ENCODE measurements around the gene SMIM41.
A peak's percentile ranks its signal among the peaks of the same experiment; 100 is the strongest.

SMIM41 gene

DNA sequence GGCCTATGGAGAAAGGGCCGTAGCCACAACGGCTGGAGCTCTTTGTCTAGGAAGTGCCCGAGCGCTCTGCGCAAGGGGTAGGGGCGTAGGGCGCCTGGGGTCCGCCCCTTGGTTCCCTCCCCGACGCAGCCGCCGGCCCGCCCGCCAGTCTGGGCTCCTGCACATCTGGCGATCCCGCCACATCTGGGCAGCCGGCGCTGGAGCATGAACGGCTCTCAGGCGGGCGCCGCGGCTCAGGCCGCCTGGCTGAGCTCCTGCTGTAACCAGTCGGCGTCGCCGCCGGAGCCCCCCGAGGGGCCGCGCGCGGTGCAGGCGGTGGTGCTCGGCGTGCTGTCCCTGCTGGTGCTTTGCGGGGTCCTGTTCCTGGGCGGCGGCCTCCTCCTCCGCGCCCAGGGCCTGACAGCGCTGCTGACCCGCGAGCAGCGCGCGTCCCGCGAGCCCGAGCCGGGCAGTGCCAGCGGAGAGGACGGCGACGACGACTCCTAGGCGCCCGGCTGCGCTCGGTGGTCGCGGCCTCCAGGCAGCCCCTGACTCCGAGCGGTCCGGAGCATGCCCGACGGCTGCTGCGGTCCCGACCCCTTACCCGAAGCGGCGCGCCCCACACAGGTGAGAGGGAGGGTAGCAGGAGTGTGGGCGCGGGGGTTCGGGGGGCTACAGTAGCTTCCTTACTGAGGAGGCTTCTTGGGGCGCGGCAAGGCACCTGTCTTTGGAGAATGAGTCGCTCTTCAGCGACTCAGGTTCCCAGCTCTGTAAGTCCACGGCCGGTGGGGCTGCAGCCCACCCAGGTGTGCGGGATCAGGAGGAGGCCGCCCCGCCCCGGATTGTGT is at the start of gene SMIM41:
TSS of gene SMIM41 (plus strand) at position 129 of the 827 bp plus-strand sequence. CDS start at position 205, 76 bp downstream.
- DNase-seq (ENCODE audit: low spot score) = no peak

DNA sequence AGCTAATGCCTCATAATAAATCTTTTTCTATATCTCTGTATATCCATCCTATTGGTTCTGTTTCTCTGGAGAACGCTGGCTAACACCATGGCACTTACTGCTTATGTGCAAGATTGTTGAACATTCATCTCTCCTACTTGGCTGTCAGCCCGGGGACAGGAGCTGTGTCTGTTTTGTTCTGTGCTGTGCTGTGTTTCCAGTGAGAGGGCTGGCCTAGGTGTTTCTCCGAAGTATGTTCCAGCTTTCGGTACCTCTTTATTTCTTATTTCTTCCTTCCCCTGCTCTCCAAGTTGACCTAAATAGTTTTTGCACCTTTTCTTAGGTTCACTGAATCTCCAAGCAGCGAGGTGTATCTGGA is 47.1 kb upstream of the SMIM41 start:
- DNase-seq (ENCODE audit: low spot score) = no peak

DNA sequence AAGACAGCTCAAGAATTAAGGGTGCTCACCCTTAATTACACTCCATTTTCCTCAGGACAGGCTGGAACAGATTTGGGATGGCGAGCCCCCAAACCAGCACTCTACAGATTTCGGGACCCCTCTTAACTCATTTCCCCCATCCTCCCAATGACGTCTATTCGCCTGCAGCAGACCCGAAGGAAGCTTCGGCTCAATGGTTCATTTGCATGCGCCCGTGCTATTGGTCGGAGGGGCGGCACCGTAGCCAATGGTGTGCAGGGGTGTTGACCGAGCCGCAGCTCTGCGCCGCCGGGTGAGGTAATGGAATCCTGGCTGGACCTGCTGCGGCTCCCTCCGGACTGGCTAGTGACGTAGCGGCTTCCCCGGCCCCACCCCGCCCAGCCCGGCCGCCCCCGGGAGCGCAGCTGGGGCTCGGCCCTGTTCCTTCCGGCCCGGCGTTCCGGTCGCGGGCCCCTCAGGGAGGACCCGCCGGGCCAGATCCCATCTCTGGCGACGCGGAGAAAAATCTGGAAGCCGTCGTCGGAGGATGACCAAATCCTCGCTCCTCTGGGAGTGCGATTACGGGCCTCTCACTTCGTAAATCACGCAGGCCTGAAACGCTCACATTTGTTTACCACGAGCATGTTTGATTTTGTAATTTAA is 46.6 kb upstream of the SMIM41 start:
- DNase-seq (ENCODE audit: low spot score) = peak; percentile 97

DNA sequence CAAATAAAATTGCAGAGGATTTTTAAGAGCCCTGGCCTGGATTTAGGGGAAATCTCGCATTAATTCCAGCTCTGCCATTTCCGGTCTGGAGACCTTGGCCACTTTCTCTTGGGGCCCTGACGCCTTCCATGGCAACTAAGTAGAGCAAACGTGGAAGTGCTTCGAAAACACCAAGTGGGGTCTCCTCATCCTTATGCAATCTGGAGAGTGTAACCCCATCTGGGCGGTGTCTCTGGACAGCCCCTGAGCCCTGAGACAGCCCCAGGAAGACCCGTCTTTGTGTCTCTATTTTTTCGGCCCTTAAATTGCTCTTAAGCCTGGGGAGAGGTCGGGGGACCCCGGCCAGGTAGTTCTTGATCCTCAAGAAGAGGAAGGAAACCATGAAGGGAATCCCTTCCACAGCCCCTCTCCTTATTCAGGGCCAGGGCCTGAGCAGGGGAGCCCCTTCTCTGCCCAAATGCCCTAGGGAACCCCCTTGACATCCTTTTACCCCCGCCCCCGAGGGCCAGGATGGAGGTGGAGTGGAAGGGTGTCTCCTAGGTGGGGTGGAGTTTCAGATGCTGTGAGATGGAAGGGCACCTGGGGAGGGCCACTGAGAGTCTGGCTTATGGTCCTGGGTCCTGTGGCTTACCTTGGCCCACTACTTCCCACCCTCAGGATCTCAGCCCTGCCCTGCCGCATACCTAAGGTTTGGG is 45.9 kb upstream of the SMIM41 start:
- no peak for DNase-seq (ENCODE audit: low spot score)

DNA sequence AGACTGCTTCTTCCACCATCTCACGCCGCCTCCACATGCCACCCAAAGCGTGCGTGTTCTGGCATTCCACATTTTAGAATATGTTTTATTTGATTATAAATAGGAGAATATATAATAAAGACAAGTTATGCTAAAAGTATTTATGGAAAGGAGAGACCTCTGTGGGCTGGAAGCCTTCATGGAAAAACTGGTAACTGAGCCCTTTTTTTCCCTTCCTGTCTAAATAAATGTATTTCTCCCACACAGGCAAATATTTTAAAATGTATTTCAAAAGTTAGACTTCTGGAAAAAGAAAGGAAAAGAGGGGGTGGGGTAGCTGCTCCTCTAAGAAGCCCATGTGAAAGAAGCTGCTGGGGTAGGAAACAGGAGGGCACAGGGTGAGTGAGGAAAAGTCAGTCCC is 44.3 kb upstream of the SMIM41 start:
- no peak for DNase-seq (ENCODE audit: low spot score)

DNA sequence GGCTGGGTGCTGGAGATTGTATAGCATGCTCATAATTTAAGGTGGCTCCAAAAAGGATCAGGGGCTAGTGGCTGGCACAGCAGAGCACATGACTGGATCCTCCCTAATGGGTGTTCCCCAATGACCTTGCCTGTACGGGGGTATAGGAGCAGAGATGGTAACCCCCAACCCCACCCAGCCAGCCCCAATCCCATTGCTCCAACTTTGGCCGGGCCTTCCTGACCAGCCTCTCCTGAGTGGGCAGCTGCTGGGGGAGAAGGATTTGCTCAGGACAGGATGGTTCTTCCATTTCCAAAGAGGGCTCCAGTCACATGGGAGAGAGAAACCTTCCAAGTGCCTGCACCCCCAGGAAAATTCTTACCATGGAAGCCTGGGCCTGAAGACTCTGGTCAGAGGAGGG is 43.6 kb upstream of the SMIM41 start:
- DNase-seq (ENCODE audit: low spot score) = no peak

DNA sequence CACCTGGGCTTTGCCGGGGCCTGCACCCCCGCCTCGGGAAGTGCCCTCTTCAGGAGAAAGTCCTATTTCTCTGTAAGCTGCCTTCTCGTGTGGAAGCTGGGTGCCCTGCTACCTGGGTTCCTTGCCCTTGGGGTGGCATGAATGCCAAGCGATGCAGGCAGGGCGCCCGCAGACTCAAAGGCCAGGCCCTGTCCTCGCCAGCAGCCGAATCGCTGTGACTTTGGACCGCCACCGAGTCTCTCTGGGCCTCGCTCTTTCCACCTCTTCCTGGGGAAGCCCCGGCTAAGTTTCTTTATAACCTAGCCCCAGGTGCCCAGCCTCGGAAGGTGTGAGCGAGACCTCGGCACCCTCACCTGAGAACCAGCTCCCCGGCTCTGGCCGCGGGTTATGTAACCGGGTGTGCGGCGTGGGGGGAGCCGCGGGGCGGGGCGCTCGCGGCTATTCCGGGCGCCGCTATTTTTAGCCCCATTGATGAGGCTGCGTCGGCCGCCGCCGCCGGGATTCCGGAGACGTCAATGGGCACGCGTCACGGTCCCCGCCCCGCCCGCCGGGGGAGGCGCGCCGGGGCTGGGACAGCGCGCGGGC is 42.8 kb upstream of the SMIM41 start:
- peak; percentile 79 for DNase-seq (ENCODE audit: low spot score)

DNA sequence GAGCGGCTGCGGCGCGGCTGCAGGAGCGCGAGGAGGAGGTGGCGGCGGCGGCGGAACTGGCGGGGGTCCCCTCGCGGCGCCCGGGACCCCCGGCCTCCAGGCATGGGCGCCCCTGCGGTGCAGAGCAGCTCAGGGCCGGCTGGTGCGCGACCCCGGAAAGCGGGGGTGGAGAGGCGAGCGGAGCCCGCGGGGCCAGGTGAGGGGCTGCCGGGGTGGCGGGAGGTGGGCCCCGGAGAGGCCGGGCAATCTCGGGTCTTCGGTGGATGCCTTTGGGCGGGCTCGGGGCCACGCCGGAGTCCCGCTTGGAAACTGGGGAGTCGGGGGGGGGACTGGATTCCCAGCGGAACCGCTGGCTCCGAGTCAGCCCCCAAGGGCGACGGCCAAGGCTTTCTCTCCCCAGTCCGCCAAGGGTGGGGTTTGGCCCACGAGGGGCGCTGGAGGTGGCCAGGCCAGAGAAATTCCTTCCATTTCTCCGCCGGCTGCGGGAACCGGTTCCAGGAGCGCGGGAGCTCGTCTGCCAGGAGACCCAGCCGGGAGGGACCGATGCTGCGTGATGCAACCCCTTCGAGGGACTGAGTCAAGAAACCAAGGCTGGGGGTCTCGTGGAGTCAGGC is 42.1 kb upstream of the SMIM41 start:
- DNase-seq (ENCODE audit: low spot score) = no peak

DNA sequence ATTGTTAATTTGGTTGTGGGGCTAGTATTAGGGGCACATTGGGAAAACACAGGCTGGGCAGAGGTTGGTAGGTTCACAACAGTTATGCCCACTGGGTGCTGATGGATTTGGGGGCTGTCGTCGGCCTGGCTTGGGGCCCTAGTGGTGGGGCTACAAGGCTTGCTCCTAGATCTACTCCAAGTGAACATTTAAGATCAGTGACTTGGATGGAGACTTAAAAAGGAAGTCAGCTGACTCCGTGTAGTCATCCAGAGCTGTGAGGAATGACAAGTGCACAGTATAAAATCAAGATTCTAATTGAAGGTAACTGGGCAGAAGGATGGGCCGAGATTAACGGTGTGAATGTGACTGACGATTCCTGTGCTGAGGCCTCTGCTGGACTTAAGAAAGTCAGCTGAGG is 41.1 kb upstream of the SMIM41 start:
- no peak for DNase-seq (ENCODE audit: low spot score)

DNA sequence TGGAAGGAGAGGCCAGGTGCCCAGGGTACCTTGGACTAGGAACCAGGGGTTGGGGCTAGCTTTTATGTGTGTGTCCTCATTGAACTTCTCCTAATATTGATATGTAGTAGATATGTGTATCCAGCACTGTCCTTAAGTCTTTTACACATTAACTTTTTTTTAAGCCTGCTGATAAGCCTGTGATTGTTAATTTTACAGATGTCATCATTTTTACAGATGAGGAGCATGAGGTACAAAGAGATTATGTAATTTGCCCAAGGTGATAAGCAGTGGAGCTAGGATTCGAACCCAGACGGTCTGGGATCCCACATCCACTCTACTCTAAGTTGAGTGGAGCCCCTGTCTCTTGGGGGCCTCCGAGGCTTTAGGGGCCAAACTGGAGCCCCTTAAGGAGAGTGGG is 38.5 kb upstream of the SMIM41 start:
- DNase-seq (ENCODE audit: low spot score) = no peak

DNA sequence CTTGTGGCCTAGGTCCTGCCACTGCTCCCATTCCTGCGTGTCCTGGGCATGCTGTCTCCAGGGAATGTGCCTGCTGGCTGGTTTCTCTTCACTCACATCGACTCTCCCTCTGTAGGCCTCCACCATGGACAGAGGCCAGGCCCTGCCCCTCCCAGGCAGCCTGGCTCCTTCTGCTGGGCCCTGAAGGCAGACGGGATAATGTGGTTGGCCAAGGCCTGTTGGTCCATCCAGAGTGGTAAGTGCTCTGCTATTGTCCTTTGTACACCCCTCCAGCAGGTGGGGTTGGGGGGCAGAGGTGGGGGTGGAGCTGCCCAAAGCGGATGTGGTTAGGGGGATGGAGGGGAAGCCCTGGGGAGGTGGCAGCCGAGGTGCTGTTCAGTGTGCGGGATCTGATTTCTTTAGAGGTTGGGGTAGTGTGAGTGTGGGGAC is 37.8 kb upstream of the SMIM41 start:
- peak; percentile 82 for DNase-seq (ENCODE audit: low spot score)

DNA sequence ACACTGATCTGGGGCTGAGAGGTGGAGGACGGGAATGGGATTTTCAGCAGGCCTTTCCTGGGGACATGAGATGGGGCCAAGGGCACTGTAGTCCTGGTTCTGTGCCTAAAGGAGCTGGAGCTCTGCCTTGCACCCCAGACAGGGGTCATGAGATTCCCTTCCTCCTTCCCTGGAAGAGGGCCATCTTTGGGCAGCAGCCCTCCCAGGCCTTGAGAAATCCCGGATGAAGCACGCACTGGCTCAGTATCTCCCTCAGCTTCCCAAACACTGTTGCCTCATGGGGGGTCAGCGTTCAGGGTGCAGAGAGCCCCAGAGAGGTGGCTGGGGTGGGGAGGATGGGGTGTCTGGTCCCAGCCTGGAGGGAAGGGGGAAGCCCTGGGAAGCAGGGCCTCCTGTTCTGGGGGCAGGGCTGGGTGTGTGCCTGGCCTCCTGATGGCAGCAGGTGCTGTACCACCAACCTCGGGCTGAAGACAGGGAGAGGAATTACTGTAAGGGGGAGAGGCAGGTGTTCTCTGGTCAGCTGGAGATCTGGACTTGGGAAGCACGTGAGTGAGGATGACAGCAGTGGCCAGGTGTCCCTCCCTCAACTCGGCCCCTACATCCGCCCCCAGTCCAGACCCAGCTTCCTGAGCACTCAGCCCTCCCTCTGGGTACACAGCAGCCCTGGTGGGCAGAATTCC is 36.7 kb upstream of the SMIM41 start:
- DNase-seq (ENCODE audit: low spot score) = no peak

DNA sequence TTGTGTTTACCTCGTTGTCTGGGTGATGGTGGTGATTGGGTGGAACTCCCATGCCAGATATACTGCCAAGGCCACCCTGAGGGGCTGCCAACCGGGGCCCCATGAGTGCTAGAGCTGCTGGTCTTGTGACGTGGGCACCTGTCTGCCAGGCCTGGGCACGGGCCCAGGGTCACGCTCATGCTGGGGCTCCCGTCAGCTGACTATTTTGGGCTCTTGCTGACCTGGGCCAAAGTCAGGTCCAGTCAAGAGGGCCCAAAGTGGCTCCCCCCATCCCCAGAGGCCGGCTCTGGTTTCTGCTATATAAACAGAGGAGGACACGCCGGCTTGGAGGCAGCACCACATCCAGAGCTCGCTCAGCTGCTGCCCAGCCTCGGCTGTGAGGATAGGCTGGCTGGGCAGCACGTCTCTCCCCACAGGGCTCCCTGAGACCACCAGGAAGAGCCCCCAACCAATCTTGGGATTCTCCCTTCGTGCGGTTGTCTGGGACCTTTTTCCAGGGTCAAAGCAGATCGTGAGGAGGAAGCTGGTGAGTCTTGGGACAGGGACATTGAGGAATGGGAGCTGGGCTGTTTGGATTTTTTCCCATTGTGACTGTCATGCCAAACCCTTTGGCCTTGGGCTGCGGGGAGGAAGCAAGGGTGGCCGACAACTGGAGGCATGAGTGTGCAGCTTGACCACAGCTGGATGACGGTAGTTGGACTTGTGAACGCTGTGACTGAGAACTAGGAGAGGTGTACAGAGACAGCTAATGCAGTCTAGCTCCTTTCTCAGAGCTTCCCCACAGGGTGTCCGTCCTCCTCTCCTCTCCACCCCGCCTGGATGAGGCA is 35.9 kb upstream of the SMIM41 start:
- DNase-seq (ENCODE audit: low spot score) = no peak

DNA sequence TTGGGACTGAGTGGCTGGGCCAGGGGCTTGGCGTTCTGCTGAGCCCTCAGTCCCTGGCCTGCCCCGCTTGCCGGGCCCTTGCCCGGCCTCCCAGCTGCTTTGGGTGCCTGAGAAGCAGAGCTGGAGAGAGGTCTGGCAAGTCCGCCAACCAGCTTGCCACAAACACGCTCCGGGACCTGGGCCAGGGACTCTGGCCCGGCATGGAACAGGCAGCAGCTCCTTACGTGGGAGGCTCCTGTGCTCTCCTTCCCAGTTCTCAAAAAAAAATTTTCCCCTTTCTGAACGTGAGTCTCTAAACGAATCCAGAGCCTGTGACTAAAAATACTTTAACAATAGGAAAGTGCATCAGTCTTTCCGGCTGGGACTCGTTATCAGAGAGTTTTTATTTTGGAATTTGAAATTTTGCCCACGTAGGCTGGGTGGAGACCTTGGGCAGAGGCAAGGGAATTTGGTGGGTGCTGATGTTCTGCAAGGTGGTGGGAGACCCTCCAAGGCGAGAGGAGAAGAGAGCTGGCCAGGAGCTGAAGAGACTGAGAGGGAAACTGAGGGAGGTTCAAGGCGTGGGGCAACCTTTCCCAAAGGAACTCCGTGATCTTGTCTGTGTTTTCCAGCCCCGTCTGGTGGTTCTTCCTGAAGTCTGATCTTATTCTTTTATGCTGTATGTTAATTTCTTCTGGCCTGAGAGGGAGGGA is 35.1 kb upstream of the SMIM41 start:
- no peak for DNase-seq (ENCODE audit: low spot score)

DNA sequence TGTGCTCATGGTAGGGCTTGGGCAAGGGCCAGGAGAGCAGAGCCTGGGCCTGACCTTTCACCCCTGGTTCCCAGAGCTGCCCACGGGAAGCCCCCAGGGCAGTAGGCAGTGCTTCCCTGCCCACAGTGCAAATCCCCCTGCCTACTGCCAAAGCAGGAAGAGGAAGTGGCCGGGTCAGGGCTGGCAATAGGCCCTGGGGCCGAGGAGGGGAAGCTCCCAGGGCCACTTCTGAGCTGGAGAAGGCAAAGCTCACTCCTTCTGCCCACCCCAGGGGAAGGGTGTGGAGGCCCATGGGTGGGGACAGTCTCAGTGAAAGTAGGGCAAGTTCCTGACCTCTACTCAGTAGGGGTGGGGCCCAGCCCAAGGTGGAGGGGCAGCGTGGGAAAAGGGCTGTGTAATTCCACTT is 33.7 kb upstream of the SMIM41 start:
- DNase-seq (ENCODE audit: low spot score) = no peak

DNA sequence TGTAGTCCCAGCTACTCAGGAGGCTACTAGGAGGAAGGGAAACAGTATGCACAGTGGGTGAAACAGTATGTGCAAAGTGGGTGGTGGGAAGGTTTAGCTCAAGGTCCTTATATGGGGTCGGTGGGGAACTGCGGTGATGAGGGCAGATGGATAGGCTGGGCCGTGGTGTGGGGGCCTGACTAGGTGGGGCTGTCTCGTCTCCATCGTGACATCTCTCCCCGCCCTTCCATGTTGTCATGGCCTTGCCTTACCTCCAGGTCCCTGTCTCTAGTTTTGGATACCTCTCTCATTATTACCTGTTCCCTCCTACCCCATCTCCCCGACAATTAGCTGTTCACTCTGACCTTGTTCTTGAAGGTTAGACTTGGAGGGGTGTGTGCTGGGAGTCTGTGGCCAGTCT is 32.6 kb upstream of the SMIM41 start:
- no peak for DNase-seq (ENCODE audit: low spot score)

DNA sequence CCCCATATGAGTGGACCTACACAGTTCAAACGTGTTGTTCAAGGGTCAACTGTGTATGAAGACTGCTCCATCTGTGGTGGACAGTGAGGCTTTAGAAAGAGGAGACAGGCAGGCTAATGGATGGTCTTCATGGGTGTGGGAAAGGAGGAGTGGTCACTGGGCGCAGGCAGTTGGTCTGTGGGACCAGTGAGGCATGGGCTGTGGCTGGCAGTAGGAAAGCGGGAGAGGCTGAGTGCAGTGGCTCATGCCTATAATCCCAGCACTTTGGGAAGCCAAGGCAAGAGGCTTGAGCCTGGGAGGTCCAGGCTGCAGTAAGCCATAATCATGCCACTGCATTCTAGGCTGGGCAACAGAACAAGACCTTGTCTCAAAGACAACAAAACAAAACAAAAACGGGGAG is 30.2 kb upstream of the SMIM41 start:
- no peak for DNase-seq (ENCODE audit: low spot score)

DNA sequence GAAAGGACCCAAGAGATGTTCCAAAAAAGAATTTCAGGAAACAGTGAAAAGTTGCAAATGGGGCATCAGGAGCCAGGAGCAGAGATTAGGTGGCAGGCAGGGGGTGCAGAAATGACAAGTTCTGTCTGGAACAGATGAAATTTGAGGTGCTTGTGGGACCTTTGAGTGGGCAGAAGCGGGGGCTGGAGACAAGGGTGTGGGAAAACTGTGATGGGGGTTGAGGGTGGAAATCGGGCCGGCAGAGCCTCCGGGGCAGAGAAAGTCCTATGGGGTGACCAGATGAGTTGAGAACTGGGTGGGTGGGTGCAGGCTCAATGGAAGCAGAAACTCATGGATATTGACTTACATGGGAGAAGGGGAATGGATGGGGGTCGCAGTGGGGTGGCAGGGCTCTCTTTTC is 29.8 kb upstream of the SMIM41 start:
- no peak for DNase-seq (ENCODE audit: low spot score)

DNA sequence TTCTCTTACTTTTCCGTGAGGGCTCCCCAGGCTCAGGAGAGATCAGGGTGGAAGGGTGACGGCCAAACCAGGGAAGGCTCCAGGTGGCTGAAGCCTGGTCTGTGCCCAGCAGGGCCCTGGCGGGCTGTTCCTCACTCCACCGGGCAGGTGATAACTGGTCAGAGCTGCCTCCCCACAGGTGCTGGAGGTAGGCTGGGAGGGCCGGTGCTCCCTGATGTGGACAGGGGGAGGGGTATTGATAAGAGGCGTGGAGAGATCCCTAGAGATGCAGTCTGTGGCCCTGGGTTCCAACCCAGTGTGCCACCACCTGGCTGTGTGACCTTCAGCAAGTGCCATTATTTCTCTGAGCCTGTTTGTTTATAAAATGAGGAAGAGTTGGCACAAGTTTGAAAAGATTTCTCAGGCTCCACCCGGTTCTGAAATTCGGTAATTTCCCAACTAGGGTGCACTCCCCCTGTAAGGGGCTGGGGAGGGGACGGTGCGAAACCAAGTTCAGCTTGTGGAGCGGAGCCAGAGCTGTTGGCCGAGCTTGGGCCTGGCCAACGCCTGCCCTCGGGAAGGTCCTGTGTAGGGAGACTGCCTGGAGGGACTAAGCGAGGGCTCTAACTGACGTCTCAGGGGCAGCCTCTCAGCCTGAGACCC is 29.3 kb upstream of the SMIM41 start:
- peak; percentile 64 for DNase-seq (ENCODE audit: low spot score)
